ENCODE measurements around the gene BCL2L13. TPM values are rescaled to one million over a fixed set of nuclear protein-coding genes. Genes with fewer than 3 reads are reported as not detected.
"Not testable (repeated sequence)": the region's sequence is repeated elsewhere in the genome, so short reads cannot be mapped to it uniquely, and the experiment has no call there.

BCL2L13 gene
- total RNA-seq, 2 donors from 2014 or later: 19.8 to 35.0 TPM

DNA sequence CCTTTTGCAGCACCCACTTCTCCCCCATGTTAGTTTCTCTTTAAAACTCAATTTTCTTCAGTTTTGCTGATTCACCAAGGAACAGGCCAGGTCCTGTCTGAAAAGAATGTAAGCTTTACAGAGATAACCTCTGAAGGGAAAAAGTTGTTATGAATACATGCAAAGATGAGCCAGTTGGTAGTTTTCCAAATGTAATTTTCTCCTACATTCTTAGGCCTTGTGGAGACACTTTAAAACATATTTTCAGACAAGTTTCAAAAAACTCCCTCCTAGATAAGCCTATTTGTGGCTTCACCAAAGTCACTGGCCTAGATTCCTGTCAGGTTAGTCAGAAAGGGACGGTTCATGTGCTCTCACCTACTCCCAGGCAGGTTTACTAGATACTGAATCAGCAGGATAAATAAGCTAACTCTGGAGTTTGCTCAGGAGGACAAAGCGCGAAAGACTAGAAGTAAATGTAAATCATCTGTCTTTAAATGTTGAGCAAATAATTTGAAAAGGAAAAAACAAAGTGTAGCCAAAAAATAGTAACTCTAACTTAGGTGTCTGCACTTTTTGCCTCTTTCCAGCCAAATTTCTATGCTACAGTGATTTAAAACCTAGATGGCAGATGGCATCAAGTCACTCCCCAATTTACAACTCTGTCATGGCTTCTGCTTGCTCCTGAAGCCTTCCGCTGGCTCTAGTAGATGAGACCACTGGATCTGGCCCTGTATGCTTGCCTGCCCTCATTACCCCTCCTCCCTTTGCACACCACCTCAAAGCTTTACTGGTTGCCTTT is 5.2 kb upstream of the BCL2L13 start:
- DNase-seq (no peak), ATAC-seq (no peak)
- Histone ChIP-seq H3K36me3 (replicated peaks in 1 of 2; ENCODE audit: insufficient read depth in 1 of 2, low read depth in 2 of 2) (no peaks in the 10 kb centered on the region), H3K27ac (no peak overlapping the region), H3K9me3 (no peaks in the 10 kb centered on the region), H3K4me3 (no peak overlapping the region), H3K27me3 (no peaks in the 10 kb centered on the region), H3K4me1 (peaks cover 14% of the 10 kb centered on the region)
- TF ChIP-seq, protein P1, sequence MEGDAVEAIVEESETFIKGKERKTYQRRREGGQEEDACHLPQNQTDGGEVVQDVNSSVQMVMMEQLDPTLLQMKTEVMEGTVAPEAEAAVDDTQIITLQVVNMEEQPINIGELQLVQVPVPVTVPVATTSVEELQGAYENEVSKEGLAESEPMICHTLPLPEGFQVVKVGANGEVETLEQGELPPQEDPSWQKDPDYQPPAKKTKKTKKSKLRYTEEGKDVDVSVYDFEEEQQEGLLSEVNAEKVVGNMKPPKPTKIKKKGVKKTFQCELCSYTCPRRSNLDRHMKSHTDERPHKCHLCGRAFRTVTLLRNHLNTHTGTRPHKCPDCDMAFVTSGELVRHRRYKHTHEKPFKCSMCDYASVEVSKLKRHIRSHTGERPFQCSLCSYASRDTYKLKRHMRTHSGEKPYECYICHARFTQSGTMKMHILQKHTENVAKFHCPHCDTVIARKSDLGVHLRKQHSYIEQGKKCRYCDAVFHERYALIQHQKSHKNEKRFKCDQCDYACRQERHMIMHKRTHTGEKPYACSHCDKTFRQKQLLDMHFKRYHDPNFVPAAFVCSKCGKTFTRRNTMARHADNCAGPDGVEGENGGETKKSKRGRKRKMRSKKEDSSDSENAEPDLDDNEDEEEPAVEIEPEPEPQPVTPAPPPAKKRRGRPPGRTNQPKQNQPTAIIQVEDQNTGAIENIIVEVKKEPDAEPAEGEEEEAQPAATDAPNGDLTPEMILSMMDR (IDR thresholded peaks at IDR 0.05): no peak
- TF ChIP-seq POLR2A (IDR thresholded peaks at IDR 0.05): no peak
- 62 to 72% methylated on average over 4 of the region's 4 CpGs for WGBS, 2 donors
- intact Hi-C loops (cut with DNase I): no loop called here

DNA sequence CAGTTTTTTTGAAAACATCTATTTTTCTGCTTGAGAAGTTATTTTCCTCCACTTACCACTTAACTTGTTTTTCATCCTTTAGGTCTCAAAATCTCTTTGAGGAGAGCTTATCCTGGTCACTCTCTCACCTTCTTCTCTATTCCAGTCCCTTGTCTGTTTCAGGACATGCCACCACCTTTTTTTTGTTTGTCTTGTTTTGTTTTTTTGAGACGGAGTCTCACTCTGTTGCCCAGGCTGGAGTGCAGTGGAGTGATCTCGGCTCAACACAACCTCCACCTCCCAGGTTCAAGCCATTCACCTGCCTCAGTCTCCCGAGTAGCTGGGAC is 4.6 kb upstream of the BCL2L13 start:
- H3K27ac ChIP-seq: no peak overlapping the region
- 77 to 78% methylated on average over 3 of the region's 3 CpGs for WGBS, 2 donors
- H3K36me3 ChIP-seq (replicated peaks in 1 of 2; ENCODE audit: insufficient read depth in 1 of 2, low read depth in 2 of 2): no peaks in the 10 kb centered on the region
- H3K4me1 ChIP-seq: peaks cover 13% of the 10 kb centered on the region
- ATAC-seq (no peak), DNase-seq (no peak)
- H3K27me3 ChIP-seq: no peaks in the 10 kb centered on the region
- intact Hi-C loops (cut with DNase I): no loop called here
- TF ChIP-seq POLR2A (IDR thresholded peaks at IDR 0.05): no peak
- TF ChIP-seq, protein P1 (IDR thresholded peaks at IDR 0.05): no peak
- H3K9me3 ChIP-seq: no peaks in the 10 kb centered on the region
- no peak overlapping the region for H3K4me3 ChIP-seq

DNA sequence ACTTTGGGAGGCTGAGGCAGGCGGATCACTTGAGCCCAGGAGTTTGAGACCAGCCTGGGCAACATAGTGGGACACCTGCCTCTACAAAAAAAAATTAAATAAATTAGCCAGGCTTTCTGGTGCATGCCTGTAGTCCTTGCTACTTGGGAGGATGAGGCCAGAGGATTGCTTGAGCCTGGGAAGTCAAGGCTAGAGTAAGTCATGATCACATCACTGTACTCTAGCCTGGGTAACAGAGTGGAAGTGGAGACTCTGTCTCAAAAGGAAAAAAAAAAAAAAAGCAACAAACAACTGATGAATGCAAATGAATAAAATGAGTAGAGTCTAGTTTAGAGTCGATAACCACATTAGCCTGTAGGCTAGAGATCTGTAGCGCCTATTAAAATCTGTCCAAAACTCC is 3.9 kb upstream of the BCL2L13 start:
- H3K4me3 ChIP-seq: no peak overlapping the region
- no peaks in the 10 kb centered on the region for H3K27me3 ChIP-seq
- H3K27ac ChIP-seq: no peak overlapping the region
- no peaks in the 10 kb centered on the region for H3K9me3 ChIP-seq
- intact Hi-C loops (cut with DNase I): no loop called here
- WGBS, 2 donors: 82 to 87% methylated on average over 3 of the region's 3 CpGs
- H3K36me3 ChIP-seq (replicated peaks in 1 of 2; ENCODE audit: insufficient read depth in 1 of 2, low read depth in 2 of 2): no peaks in the 10 kb centered on the region
- no peak for ATAC-seq
- TF ChIP-seq POLR2A (IDR thresholded peaks at IDR 0.05): no peak
- TF ChIP-seq, protein P1 (IDR thresholded peaks at IDR 0.05): no peak
- peaks cover 12% of the 10 kb centered on the region for H3K4me1 ChIP-seq
- DNase-seq: no peak

DNA sequence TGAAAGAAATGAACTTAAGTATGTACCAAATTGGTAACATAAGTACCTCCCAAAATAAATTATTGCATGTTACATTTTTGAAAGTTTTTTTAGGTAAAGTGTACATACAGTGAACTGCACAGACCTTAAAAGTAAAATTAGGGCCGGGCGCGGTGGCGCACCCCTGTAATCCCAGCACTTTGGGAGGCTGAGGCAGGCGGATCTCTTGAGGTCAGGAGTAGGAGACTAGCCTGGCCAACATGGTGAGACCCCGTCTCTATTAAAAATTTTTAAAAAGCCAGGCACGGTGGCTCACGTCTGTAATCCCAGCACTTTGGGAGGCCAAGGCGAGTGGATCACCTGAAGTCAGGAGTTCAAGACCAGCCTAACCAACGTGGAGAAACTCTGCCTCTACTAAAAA is 1.7 kb upstream of the BCL2L13 start:
- H3K4me3 ChIP-seq; H3K27ac ChIP-seq; intact Hi-C loops (cut with DNase I); H3K27me3 ChIP-seq; H3K36me3 ChIP-seq (replicated peaks in 1 of 2; ENCODE audit: insufficient read depth in 1 of 2, low read depth in 2 of 2); ATAC-seq; H3K9me3 ChIP-seq; DNase-seq: not testable (repeated sequence)
- 79 to 91% methylated on average over 8 to 10 of the region's 10 CpGs for WGBS, 2 donors
- H3K4me1 ChIP-seq: peaks cover 21% of the 10 kb centered on the region

DNA sequence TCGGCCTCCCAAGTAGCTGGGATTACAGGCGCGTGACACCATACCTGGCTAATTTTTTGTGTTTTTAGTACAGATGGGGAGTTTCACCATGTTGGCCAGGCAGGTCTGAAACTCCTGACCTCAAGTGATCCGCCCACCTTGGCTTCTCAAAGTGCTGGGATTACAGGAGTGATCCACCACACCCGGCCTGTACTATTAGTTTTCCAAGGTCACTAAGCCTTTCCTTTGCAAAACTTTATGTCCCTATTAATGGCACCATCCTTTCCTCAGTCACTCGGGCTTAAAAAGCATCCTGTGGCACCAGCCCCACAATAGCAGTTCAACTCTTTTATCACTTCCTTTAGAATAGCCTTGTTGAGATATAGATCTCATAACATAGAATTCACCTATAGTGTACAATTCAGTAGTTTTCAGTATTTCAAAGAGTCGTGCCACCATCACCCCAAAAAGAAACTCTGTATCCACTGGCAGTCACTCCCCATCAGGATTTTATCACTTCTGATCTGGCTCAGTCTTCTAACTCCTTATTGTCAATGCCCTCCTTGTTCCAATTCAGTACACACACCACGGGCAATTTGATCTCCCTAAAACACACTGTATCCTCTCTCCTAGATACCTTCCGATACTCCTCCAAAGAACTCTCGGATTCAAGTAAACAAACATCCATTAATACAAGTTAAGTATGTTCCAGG is 921 bp upstream of the BCL2L13 start:
- Histone ChIP-seq H3K27me3 (no peaks in the 10 kb centered on the region), H3K27ac (peak overlapping the region; percentile 97 to 99 (median 98)), H3K9me3 (no peaks in the 10 kb centered on the region), H3K36me3 (replicated peaks in 1 of 2; ENCODE audit: insufficient read depth in 1 of 2, low read depth in 2 of 2) (no peaks in the 10 kb centered on the region), H3K4me1 (peaks cover 21% of the 10 kb centered on the region), H3K4me3 (peak overlapping the region in 1 of 2 donors; percentile 76)
- DNase-seq: no peak
- WGBS, 2 donors: 42 to 47% methylated on average over 10 of the region's 10 CpGs
- no peak for ATAC-seq
- TF ChIP-seq, protein P1 (IDR thresholded peaks at IDR 0.05): no peak
- no peak for TF ChIP-seq POLR2A (IDR thresholded peaks at IDR 0.05)
- intact Hi-C loops (cut with DNase I): no loop called here
